HepG2 (cell line): ENCODE data around the gene ELSPBP1. TPM values are rescaled to one million over a fixed set of nuclear protein-coding genes. Genes with fewer than 3 reads are reported as not detected.

Experiments used
- ATAC-seq: fragments of 200-7000 bp; cut with Tn5 transposase; 3 replicates; pipeline ENCODE4 v1.9.1; 2020; ENCODE audit warnings: mild to moderate bottlenecking, moderate library complexity
- Bru-seq: library from RNA; stranded (reverse); fragments of 400-500 nt; gene quantifications from one replicate; lab custom pipeline; 2021; lab: Mats Ljungman, UMichigan
- BruChase-seq, 2 experiments: library from RNA; stranded (reverse); fragments of 400-500 nt; gene quantifications; one replicate each; lab custom pipeline; 2021; lab: Mats Ljungman, UMichigan
- BruUV-seq: library from RNA; stranded (reverse); fragments of 400-500 nt; replicated peaks from 2 replicates; lab custom pipeline; 2021; lab: Mats Ljungman, UMichigan
- CTCF ChIA-PET: fragments of 300-600 bp; formaldehyde crosslinking; extraction: SDS; loops from one replicate; lab custom pipeline; 2021; ENCODE audit warnings: low total read pairs, inconsistent platforms, low intra/inter-chr PET ratio; lab: Yijun Ruan, JAX
- POLR2A ChIA-PET: fragments of 350-600 bp; sonication (Branson Sonifier 250); formaldehyde crosslinking; loops from one replicate; lab custom pipeline; 2020; ENCODE audit warnings: antibody characterized with exemption, inconsistent platforms; lab: Yijun Ruan, JAX
- DNase-seq: peaks from one replicate; pipeline ENCODE4 v3.0.0-alpha.2; 2015; ENCODE audit warnings: low spot score
- FAIRE-seq: peaks from 3 replicates; lab custom pipeline; 2011; peaks lifted over from hg19 to GRCh38; lab: Jason Lieb, UNC
- H2AFZ ChIP-seq: one replicate; pipeline ENCODE4 v1.6.1; 2011; ENCODE audit warnings: low read length, inconsistent platforms
- H3K27ac ChIP-seq: fragments of 300-600 bp; 3 replicates; pipeline ENCODE4 v1.8.0; 2011; ENCODE audit warnings: mixed run types, mild to moderate bottlenecking, mixed read lengths, low read length, inconsistent platforms; ENCODE audit not compliant: insufficient read depth; ENCODE audit errors: extremely low read length
- H3K27me3 ChIP-seq, 2 experiments: fragments of 200-600 bp in 1 of 2; 2 replicates in 1 of 2; 3 replicates in 1 of 2; pipeline versions ENCODE4 v1.6.0 to v1.8.0; 2011; ENCODE audit warnings: low read length in 2 of 2, mild to moderate bottlenecking in 2 of 2, moderate library complexity in 2 of 2, inconsistent platforms in 1 of 2; ENCODE audit not compliant: insufficient read depth in 2 of 2, control insufficient read depth in 1 of 2
- H3K36me3 ChIP-seq, 2 experiments: fragments of 200-600 bp in 1 of 2; replicated peaks in 1 of 2; 2 replicates in 1 of 2; 3 replicates in 1 of 2; pipeline versions ENCODE4 v1.5.1 to v1.8.0; 2011; ENCODE audit warnings: low read length in 2 of 2, inconsistent platforms in 1 of 2; ENCODE audit not compliant: insufficient read depth in 2 of 2, control insufficient read depth in 1 of 2
- H3K4me1 ChIP-seq: 2 replicates; pipeline ENCODE4 v1.5.1; 2012; ENCODE audit warnings: low read length, inconsistent platforms; ENCODE audit not compliant: insufficient read depth
- H3K4me2 ChIP-seq: 2 replicates; pipeline ENCODE4 v1.6.0; 2011; ENCODE audit warnings: low read depth, low read length, inconsistent platforms
- H3K4me3 ChIP-seq, 3 experiments: fragments of 200-600 bp in 1 of 3; sonication (generic), shearing (Covaris generic) in 1 of 3; replicated peaks in 1 of 3; 2 replicates each; pipeline ENCODE4 v1.5.1; 2011 to 2016; ENCODE audit warnings: low read length in 3 of 3, inconsistent platforms in 2 of 3, low read depth in 2 of 3, mild to moderate bottlenecking in 2 of 3, control low read depth in 1 of 3, mixed read lengths in 1 of 3; ENCODE audit not compliant: insufficient read depth in 1 of 3
- H3K79me2 ChIP-seq: one replicate; pipeline ENCODE4 v1.6.1; 2011; ENCODE audit warnings: low read length, inconsistent platforms; ENCODE audit not compliant: insufficient read depth
- H3K9ac ChIP-seq: 2 replicates; pipeline ENCODE4 v1.6.0; 2011; ENCODE audit warnings: mild to moderate bottlenecking, low read depth, low read length, inconsistent platforms; ENCODE audit not compliant: insufficient read depth
- H3K9me3 ChIP-seq: 2 replicates; pipeline ENCODE4 v1.5.1; 2012; ENCODE audit warnings: mild to moderate bottlenecking, low read length
- H4K20me1 ChIP-seq: 2 replicates; pipeline ENCODE4 v1.6.0; 2011; ENCODE audit warnings: inconsistent platforms, mild to moderate bottlenecking, low read length, moderate library complexity; ENCODE audit not compliant: insufficient read depth
- ADNP ChIP-seq: sonication (generic); formaldehyde crosslinking; IDR thresholded peaks from 2 replicates; pipeline ENCODE4 v1.4.0; 2020; ENCODE audit warnings: missing genetic modification reagents
- AGO1 ChIP-seq: fragments of 200-400 bp; formaldehyde crosslinking; IDR thresholded peaks from 2 replicates; pipeline ENCODE4 v1.6.1; 2017; ENCODE audit warnings: mild to moderate bottlenecking, low read depth, low read length, moderate library complexity; ENCODE audit not compliant: poor library complexity, severe bottlenecking
- FOSL2 ChIP-seq: sonication (generic); formaldehyde crosslinking; IDR thresholded peaks from 2 replicates; pipeline ENCODE4 v1.4.0; 2020; ENCODE audit warnings: missing genetic modification reagents
- FOXJ3 ChIP-seq: sonication (generic); formaldehyde crosslinking; IDR thresholded peaks from 2 replicates; pipeline ENCODE4 v1.4.0; 2020; ENCODE audit warnings: missing genetic modification reagents, mild to moderate bottlenecking, borderline replicate concordance
- FOXK1 ChIP-seq: sonication (generic); formaldehyde crosslinking; IDR thresholded peaks from 2 replicates; pipeline ENCODE4 v1.4.0; 2020; ENCODE audit warnings: low read depth, missing genetic modification reagents, borderline replicate concordance
- HCFC1 ChIP-seq: fragments of 150-350 bp; IDR thresholded peaks from 2 replicates; pipeline ENCODE4 v1.6.1; 2014; ENCODE audit warnings: low read depth, low read length
- HMG20A ChIP-seq: IDR thresholded peaks from 2 replicates; pipeline ENCODE4 v1.6.1; 2016; ENCODE audit warnings: borderline replicate concordance
- POLR2G ChIP-seq: fragments of 200-400 bp; formaldehyde crosslinking; IDR thresholded peaks from 2 replicates; pipeline ENCODE4 v1.6.1; 2018; ENCODE audit warnings: mild to moderate bottlenecking, low read depth, low read length, moderate library complexity
- STAG1 ChIP-seq: sonication (generic); formaldehyde crosslinking; IDR thresholded peaks from 2 replicates; pipeline ENCODE4 v1.4.0; 2020; ENCODE audit warnings: missing genetic modification reagents
- ZMYM4 ChIP-seq: sonication (generic); formaldehyde crosslinking; IDR thresholded peaks from 2 replicates; pipeline ENCODE4 v1.8.1; 2023; ENCODE audit warnings: mild to moderate bottlenecking, missing genetic modification reagents
- ZNF83 ChIP-seq: sonication (generic); formaldehyde crosslinking; IDR thresholded peaks from 2 replicates; pipeline ENCODE4 v1.4.0; 2020; ENCODE audit warnings: missing genetic modification reagents, mild to moderate bottlenecking, borderline replicate concordance
- WGBS: methylation state at CpG from one replicate; pipeline ENCODE4 v1.1.6; 2017; ENCODE audit warnings: low lambda C conversion rate; 5-methylcytosine and 5-hydroxymethylcytosine counted together
- in situ Hi-C: cut with HindIII; loops from 2 replicates; pipeline ENCODE4 v1.10.0; 2017; ENCODE audit warnings: low pct_unique_long_range_greater_than_20kb; ENCODE audit not compliant: extremely low pct_ligation_motif_present
- intact Hi-C: fragments of 100-400 bp; cut with micrococcal nuclease; formaldehyde crosslinking; loops from one replicate; pipeline ENCODE4 v1.10.0; 2022; ENCODE audit not compliant: unreplicated experiment
- long read RNA-seq, 2 experiments: library from RNA in 1 of 2; library from polyadenylated mRNA in 1 of 2; stranded (forward) in 1 of 2; unstranded in 1 of 2; transcript quantifications; one replicate each; pipeline ENCODE4 v2.0.0, GENCODE V29; 2019 to 2022
- polyA minus RNA-seq, 3 experiments: library from RNA; depleted of rRNA, polyadenylated mRNA; stranded (reverse); fragments of >200 nt; gene quantifications; 2 replicates each; pipeline ENCODE4 v1.2.3, GENCODE V29; 2011; ENCODE audit warnings: low replicate concordance in 1 of 3
- polyA plus RNA-seq, 8 experiments: library from polyadenylated mRNA; depleted of rRNA in 3 of 8; stranded (reverse) in 7 of 8; unstranded in 1 of 8; fragments of >200 nt; fragmentation: Illumina TruSeq in 4 of 8; extraction: Trizol in 4 of 8; gene quantifications; 2 replicates each; pipeline versions ENCODE4 v1.2.1 to v1.2.3, GENCODE V29; 2011 to 2016; ENCODE audit warnings: low read depth in 4 of 8, missing spikeins in 1 of 8, mixed read lengths in 1 of 8; ENCODE audit not compliant: insufficient read depth in 1 of 8
- total RNA-seq, 5 experiments: library from RNA; depleted of rRNA; stranded (reverse); fragments of >200 nt; fragmentation: Illumina TruSeq; extraction: Trizol; gene quantifications; 2 replicates each; pipeline ENCODE4 v1.2.3, GENCODE V29; 2016; ENCODE audit warnings: low read depth in 1 of 5
- TF ChIP-seq, protein P1 (sequence below): sonication (generic); formaldehyde crosslinking; IDR thresholded peaks from 2 replicates; pipeline ENCODE4 v1.4.0; 2020; ENCODE audit warnings: mild to moderate bottlenecking, low read depth, missing genetic modification reagents
- TF ChIP-seq, protein P2 (sequence below): sonication (generic); formaldehyde crosslinking; IDR thresholded peaks from 2 replicates; pipeline ENCODE4 v1.4.0; 2020; ENCODE audit warnings: mild to moderate bottlenecking, low read depth, missing genetic modification reagents
- TF ChIP-seq, protein P3 (sequence below): sonication (generic); formaldehyde crosslinking; IDR thresholded peaks from 2 replicates; pipeline ENCODE4 v1.9.0; 2021; ENCODE audit warnings: missing genetic modification reagents, mild to moderate bottlenecking, borderline replicate concordance
- TF ChIP-seq, protein P4 (sequence below): sonication (generic); formaldehyde crosslinking; IDR thresholded peaks from 2 replicates; pipeline ENCODE4 v1.5.1; 2020; ENCODE audit warnings: mild to moderate bottlenecking, missing genetic modification reagents, moderate library complexity

The ELSPBP1 gene
- total RNA-seq (2016; rRNA removed; fragmentation: Illumina TruSeq; extraction: Trizol) (not detected in 2 replicates), polyA plus RNA-seq (2011; rRNA removed) (not detected in 2 replicates), polyA minus RNA-seq (2011; rRNA and poly(A)+ RNA removed; ENCODE audit: low replicate concordance) (not detected in 2 replicates), Bru-seq, nascent RNA (not detected), BruChase-seq, experiment 1, labeled RNA remaining after a 6-hour chase (not detected), BruChase-seq, experiment 2, labeled RNA remaining after a 2-hour chase (not detected)
- not detected in 2 replicates for total RNA-seq (2016; cell fraction: cytosol; rRNA removed; fragmentation: Illumina TruSeq; extraction: Trizol; ENCODE audit: low read depth)
- not detected in 2 replicates for total RNA-seq (2016; cell fraction: insoluble cytoplasmic fraction; rRNA removed; fragmentation: Illumina TruSeq; extraction: Trizol)
- total RNA-seq (2016; cell fraction: membrane; rRNA removed; fragmentation: Illumina TruSeq; extraction: Trizol) = not detected in 2 replicates
- total RNA-seq (2016; cell fraction: nucleus; rRNA removed; fragmentation: Illumina TruSeq; extraction: Trizol) = not detected in 2 replicates
- not detected in 2 replicates for polyA plus RNA-seq (2011; cell fraction: cytosol; rRNA removed)
- not detected in 2 replicates for polyA plus RNA-seq (2011; cell fraction: nucleus; rRNA removed)
- not detected in 2 replicates for polyA plus RNA-seq (2012)
- not detected in 2 replicates for polyA plus RNA-seq (2016; cell fraction: cytosol; fragmentation: Illumina TruSeq; extraction: Trizol; ENCODE audit: low read depth)
- polyA plus RNA-seq (2016; cell fraction: insoluble cytoplasmic fraction; fragmentation: Illumina TruSeq; extraction: Trizol; ENCODE audit: low read depth) = not detected in 2 replicates
- polyA plus RNA-seq (2016; cell fraction: membrane; fragmentation: Illumina TruSeq; extraction: Trizol; ENCODE audit: low read depth) = not detected in 2 replicates
- not detected in 2 replicates for polyA plus RNA-seq (2016; cell fraction: nucleus; fragmentation: Illumina TruSeq; extraction: Trizol; ENCODE audit: insufficient read depth, low read depth)
- polyA minus RNA-seq (2011; cell fraction: cytosol; rRNA and poly(A)+ RNA removed) = not detected in 2 replicates
- polyA minus RNA-seq (2011; cell fraction: nucleus; rRNA and poly(A)+ RNA removed) = not detected in 2 replicates
- long read RNA-seq, experiment 1 = 0 reads
- long read RNA-seq, experiment 2 = 0 reads

DNA sequence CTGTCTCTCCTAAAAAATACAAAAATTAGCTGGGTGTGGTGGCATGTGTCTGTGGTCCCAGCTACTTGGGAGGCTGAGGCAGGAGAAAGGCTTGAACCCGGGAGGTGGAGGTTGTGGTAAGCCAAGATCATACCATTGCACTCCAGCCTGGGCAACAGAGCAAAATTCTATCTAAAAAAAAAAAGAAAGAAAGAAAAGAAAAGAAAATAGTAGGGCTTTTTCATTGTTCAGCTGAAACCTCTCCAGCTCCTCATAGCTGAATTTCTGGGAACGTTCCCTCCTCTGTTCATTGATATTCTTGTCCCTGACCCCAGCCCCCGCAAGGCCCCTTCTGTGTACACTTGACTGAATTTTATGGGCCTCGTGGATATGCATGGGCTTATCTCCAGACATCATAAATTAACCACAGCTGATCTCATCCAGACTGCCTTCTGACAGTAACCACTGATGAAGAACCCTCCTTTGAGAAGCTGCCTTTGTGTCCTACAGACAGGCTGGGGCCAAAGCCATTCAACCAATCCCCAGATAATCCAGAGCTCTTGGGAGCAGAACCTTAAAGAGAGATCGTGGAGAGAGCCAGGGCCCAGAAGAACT lies at the start of gene ELSPBP1:
TSS of gene ELSPBP1 (plus strand) at position 424 of the 594 bp plus-strand sequence. CDS start 14,036 bp downstream, outside the sequence.
- H3K9ac ChIP-seq = no peak within 1 kb of the TSS
- DNase-seq (no peak), FAIRE-seq (no peak), ATAC-seq (no peak)
- no peaks in the 10 kb centered on the region for H3K4me1 ChIP-seq
- WGBS = 15% methylated on average over 5 of the region's 5 CpGs
- ChIA-PET POLR2A (no interaction called here), CTCF (no interaction called here)
- H3K27me3 ChIP-seq = peaks cover 1 to 7% of the 10 kb centered on the region in 2 experiments; a peak in 3 of 5 replicates
- intact Hi-C loops = no loop called here
- H3K4me3 ChIP-seq = no peak within 1 kb of the TSS
- in situ Hi-C loops = no loop called here
- H4K20me1 ChIP-seq = no peaks in the 10 kb centered on the region
- H2AFZ ChIP-seq = no peak within 1 kb of the TSS
- H3K79me2 ChIP-seq = no peaks in the 10 kb centered on the region
- no peaks in the 10 kb centered on the region for H3K9me3 ChIP-seq
- no peak within 1 kb of the TSS for H3K4me2 ChIP-seq
- BruUV-seq = no TSS peak
- no peak within 1 kb of the TSS for H3K27ac ChIP-seq
- H3K36me3 ChIP-seq = no peaks in the 10 kb centered on the region
- TF ChIP-seq, protein P1, sequence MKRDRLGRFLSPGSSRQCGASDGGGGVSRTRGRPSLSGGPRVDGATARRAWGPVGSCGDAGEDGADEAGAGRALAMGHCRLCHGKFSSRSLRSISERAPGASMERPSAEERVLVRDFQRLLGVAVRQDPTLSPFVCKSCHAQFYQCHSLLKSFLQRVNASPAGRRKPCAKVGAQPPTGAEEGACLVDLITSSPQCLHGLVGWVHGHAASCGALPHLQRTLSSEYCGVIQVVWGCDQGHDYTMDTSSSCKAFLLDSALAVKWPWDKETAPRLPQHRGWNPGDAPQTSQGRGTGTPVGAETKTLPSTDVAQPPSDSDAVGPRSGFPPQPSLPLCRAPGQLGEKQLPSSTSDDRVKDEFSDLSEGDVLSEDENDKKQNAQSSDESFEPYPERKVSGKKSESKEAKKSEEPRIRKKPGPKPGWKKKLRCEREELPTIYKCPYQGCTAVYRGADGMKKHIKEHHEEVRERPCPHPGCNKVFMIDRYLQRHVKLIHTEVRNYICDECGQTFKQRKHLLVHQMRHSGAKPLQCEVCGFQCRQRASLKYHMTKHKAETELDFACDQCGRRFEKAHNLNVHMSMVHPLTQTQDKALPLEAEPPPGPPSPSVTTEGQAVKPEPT (CRISPR knock-in tag) = no peak
- TF ChIP-seq, protein P2, sequence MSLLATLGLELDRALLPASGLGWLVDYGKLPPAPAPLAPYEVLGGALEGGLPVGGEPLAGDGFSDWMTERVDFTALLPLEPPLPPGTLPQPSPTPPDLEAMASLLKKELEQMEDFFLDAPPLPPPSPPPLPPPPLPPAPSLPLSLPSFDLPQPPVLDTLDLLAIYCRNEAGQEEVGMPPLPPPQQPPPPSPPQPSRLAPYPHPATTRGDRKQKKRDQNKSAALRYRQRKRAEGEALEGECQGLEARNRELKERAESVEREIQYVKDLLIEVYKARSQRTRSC (CRISPR knock-in tag) = no peak
- TF ChIP-seq POLR2G (no peak), FOXK1 (CRISPR knock-in tag) (no peak), ZMYM4 (CRISPR knock-in tag) (no peak), FOXJ3 (CRISPR knock-in tag) (no peak), STAG1 (CRISPR knock-in tag) (no peak), ADNP (CRISPR knock-in tag) (no peak), HCFC1 (no peak), AGO1 (no peak), HMG20A (CRISPR knock-in tag) (no peak), ZNF83 (CRISPR knock-in tag) (no peak), FOSL2 (CRISPR knock-in tag) (no peak)
- TF ChIP-seq, protein P3, sequence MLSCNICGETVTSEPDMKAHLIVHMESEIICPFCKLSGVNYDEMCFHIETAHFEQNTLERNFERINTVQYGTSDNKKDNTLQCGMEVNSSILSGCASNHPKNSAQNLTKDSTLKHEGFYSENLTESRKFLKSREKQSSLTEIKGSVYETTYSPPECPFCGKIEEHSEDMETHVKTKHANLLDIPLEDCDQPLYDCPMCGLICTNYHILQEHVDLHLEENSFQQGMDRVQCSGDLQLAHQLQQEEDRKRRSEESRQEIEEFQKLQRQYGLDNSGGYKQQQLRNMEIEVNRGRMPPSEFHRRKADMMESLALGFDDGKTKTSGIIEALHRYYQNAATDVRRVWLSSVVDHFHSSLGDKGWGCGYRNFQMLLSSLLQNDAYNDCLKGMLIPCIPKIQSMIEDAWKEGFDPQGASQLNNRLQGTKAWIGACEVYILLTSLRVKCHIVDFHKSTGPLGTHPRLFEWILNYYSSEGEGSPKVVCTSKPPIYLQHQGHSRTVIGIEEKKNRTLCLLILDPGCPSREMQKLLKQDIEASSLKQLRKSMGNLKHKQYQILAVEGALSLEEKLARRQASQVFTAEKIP (CRISPR knock-in tag) = no peak
- TF ChIP-seq, protein P4, sequence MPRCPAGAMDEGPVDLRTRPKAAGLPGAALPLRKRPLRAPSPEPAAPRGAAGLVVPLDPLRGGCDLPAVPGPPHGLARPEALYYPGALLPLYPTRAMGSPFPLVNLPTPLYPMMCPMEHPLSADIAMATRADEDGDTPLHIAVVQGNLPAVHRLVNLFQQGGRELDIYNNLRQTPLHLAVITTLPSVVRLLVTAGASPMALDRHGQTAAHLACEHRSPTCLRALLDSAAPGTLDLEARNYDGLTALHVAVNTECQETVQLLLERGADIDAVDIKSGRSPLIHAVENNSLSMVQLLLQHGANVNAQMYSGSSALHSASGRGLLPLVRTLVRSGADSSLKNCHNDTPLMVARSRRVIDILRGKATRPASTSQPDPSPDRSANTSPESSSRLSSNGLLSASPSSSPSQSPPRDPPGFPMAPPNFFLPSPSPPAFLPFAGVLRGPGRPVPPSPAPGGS (CRISPR knock-in tag) = no peak
